Hepatocyte (in vitro differentiated cells): Measurements from ENCODE around the gene TMC5. TPM values are rescaled to one million over a fixed set of nuclear protein-coding genes. Genes with fewer than 3 reads are reported as not detected.

Experiments
- DNase-seq: peaks from one replicate; pipeline ENCODE4 v3.0.0-alpha.2; 2016; ENCODE audit warnings: low spot score
- H2AFZ ChIP-seq: fragments of 200-600 bp; sonication (generic); 2 replicates; pipeline ENCODE4 v1.6.0; 2016; ENCODE audit warnings: antibody characterized with exemption, mild to moderate bottlenecking
- H3K27ac ChIP-seq: fragments of 200-600 bp; sonication (generic); 2 replicates; pipeline ENCODE4 v1.5.1; 2016; ENCODE audit warnings: mild to moderate bottlenecking
- H3K27me3 ChIP-seq: fragments of 200-600 bp; sonication (generic); 2 replicates; pipeline ENCODE4 v1.6.1; 2016
- H3K36me3 ChIP-seq: fragments of 200-600 bp; sonication (generic); replicated peaks from 2 replicates; pipeline ENCODE4 v1.5.1; 2016; ENCODE audit warnings: low read depth; ENCODE audit not compliant: insufficient read depth
- H3K4me1 ChIP-seq: fragments of 200-600 bp; sonication (generic); 2 replicates; pipeline ENCODE4 v1.5.1; 2016; ENCODE audit warnings: mild to moderate bottlenecking, moderate library complexity; ENCODE audit not compliant: insufficient read depth
- H3K4me2 ChIP-seq: fragments of 200-600 bp; sonication (generic); 2 replicates; pipeline ENCODE4 v1.6.0; 2016
- H3K4me3 ChIP-seq: fragments of 200-600 bp; sonication (generic); 2 replicates; pipeline ENCODE4 v1.5.1; 2016; ENCODE audit warnings: mild to moderate bottlenecking
- H3K79me2 ChIP-seq: fragments of 200-600 bp; sonication (generic); 2 replicates; pipeline ENCODE4 v1.6.0; 2017; ENCODE audit warnings: mild to moderate bottlenecking
- H3K9me2 ChIP-seq: fragments of 200-600 bp; sonication (generic); replicated peaks from 2 replicates; pipeline ENCODE4 v1.6.0; 2017; ENCODE audit warnings: mild to moderate bottlenecking; ENCODE audit not compliant: insufficient read depth
- H3K9me3 ChIP-seq: fragments of 200-600 bp; sonication (generic); 2 replicates; pipeline ENCODE4 v1.5.1; 2016; ENCODE audit warnings: low read depth, mild to moderate bottlenecking
- H4K20me1 ChIP-seq: fragments of 200-600 bp; sonication (generic); 2 replicates; pipeline ENCODE4 v1.6.0; 2016; ENCODE audit warnings: mild to moderate bottlenecking; ENCODE audit not compliant: insufficient read depth, poor library complexity, severe bottlenecking
- EZH2 ChIP-seq: fragments of 200-600 bp; sonication (generic); IDR thresholded peaks from 2 replicates; pipeline ENCODE4 v1.6.1; 2016; ENCODE audit warnings: antibody characterized with exemption, mild to moderate bottlenecking, borderline replicate concordance
- EZH2phosphoT487 ChIP-seq: fragments of 200-600 bp; sonication (generic); IDR thresholded peaks from one replicate; pipeline ENCODE4 v1.6.1; 2018; ENCODE audit warnings: antibody characterized with exemption, mild to moderate bottlenecking, low read depth, moderate library complexity; ENCODE audit not compliant: unreplicated experiment, severe bottlenecking
- WGBS: methylation state at CpG from one replicate; pipeline ENCODE4 v1.1.6; 2016; ENCODE audit warnings: low lambda C conversion rate; ENCODE audit errors: missing lambda C conversion rate; 5-methylcytosine and 5-hydroxymethylcytosine counted together
- polyA plus RNA-seq: library from polyadenylated mRNA; unstranded; fragments of >200 nt; fragmentation: Nextera tagmentation; extraction: Ambion mirVana; gene quantifications from 2 replicates; pipeline ENCODE4 v1.2.1, GENCODE V29; 2016
- total RNA-seq: library from RNA; depleted of rRNA; stranded (reverse); fragments of >200 nt; gene quantifications from 2 replicates; pipeline ENCODE4 v1.2.3, GENCODE V29; 2014
- TF ChIP-seq, protein P1 (sequence below): fragments of 200-600 bp; sonication (generic); IDR thresholded peaks from 2 replicates; pipeline ENCODE4 v1.5.1; 2016; ENCODE audit warnings: antibody characterized with exemption, mild to moderate bottlenecking; ENCODE audit not compliant: poor library complexity

The TMC5 gene
- total and polyA plus RNA-seq, 2 experiments from 2014 or later = 2.9 to 3.3 TPM

DNA sequence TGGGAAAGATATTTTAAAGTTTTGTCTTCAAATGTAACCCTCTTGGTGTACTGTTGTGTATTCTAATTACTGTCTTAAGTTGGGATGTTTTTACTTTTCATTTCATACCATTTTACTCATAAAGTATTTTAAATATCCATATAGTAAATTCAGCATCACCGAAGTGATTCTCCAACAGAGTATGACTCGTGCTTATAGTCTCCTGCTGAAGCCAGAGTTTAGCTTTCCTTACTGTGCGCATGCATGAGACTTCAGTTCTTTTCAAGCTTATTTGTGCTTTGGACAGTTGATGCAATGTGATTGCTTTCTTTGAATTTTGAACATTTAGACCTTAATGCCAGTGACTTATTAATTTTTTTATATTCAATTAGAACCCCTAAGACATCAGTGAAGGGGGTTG is 130.5 kb downstream of the TMC5 start:
- WGBS = 96% methylated on average over 3 of the region's 3 CpGs
- Histone ChIP-seq H3K4me1 (no peaks in the 10 kb centered on the region), H3K9me2 (no peaks in the 10 kb centered on the region), H3K4me2 (no peak overlapping the region), H3K27ac (no peak overlapping the region), H3K27me3 (no peaks in the 10 kb centered on the region), H3K4me3 (no peak overlapping the region), H3K9me3 (no peaks in the 10 kb centered on the region), H3K36me3 (no peaks in the 10 kb centered on the region), H3K79me2 (no peaks in the 10 kb centered on the region), H4K20me1 (no peaks in the 10 kb centered on the region), H2AFZ (no peak overlapping the region)
- no peak for TF ChIP-seq EZH2phosphoT487
- TF ChIP-seq EZH2 = no peak
- TF ChIP-seq, protein P1, sequence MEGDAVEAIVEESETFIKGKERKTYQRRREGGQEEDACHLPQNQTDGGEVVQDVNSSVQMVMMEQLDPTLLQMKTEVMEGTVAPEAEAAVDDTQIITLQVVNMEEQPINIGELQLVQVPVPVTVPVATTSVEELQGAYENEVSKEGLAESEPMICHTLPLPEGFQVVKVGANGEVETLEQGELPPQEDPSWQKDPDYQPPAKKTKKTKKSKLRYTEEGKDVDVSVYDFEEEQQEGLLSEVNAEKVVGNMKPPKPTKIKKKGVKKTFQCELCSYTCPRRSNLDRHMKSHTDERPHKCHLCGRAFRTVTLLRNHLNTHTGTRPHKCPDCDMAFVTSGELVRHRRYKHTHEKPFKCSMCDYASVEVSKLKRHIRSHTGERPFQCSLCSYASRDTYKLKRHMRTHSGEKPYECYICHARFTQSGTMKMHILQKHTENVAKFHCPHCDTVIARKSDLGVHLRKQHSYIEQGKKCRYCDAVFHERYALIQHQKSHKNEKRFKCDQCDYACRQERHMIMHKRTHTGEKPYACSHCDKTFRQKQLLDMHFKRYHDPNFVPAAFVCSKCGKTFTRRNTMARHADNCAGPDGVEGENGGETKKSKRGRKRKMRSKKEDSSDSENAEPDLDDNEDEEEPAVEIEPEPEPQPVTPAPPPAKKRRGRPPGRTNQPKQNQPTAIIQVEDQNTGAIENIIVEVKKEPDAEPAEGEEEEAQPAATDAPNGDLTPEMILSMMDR = no peak
- DNase-seq = no peak

Other genes with a start within 250 kb of the TMC5 start
- 4.3 and 6.7 TPM in 2 replicates for gene SYT17, start 249.6 kb upstream of the TMC5 start, total RNA-seq
- gene SYT17, start 249.6 kb upstream of the TMC5 start, polyA plus RNA-seq = 6.9 and 7.3 TPM in 2 replicates
- not detected in 2 replicates for gene CLEC19A, start 132.2 kb upstream of the TMC5 start, total RNA-seq
- gene CLEC19A, start 132.2 kb upstream of the TMC5 start, polyA plus RNA-seq = not detected in 2 replicates
- gene GDE1, start 104.2 kb downstream of the TMC5 start, total RNA-seq = 83.2 and 99.9 TPM in 2 replicates
- 77.6 and 78.4 TPM in 2 replicates for gene GDE1, start 104.2 kb downstream of the TMC5 start, polyA plus RNA-seq
- 9.2 and 12.6 TPM in 2 replicates for gene CCP110, start 106.1 kb downstream of the TMC5 start, total RNA-seq
- 4.3 and 5.8 TPM in 2 replicates for gene CCP110, start 106.1 kb downstream of the TMC5 start, polyA plus RNA-seq
- gene VPS35L, start 137.8 kb downstream of the TMC5 start, total RNA-seq = 47.5 and 55.1 TPM in 2 replicates
- gene VPS35L, start 137.8 kb downstream of the TMC5 start, polyA plus RNA-seq = 52.8 and 56.1 TPM in 2 replicates